Mesendoderm (in vitro differentiated cells): ENCODE results near the gene MKRN2OS.

ENCODE experiments used
- DNase-seq: peaks from one replicate; pipeline ENCODE4 v3.0.0; 2013
- H2AK5ac ChIP-seq: 2 replicates; pipeline ENCODE4 v1.6.1; 2013; ENCODE audit warnings: low read length, inconsistent platforms
- H2BK120ac ChIP-seq: 2 replicates; pipeline ENCODE4 v1.6.1; 2013; ENCODE audit warnings: low read depth, mild to moderate bottlenecking, low read length, moderate library complexity, mixed read lengths
- H2BK15ac ChIP-seq: replicated peaks from 2 replicates; pipeline ENCODE4 v1.6.1; 2013; ENCODE audit warnings: low read depth, mild to moderate bottlenecking, moderate library complexity
- H2BK5ac ChIP-seq: 2 replicates; pipeline ENCODE4 v1.6.1; 2013; ENCODE audit warnings: low read length, inconsistent platforms
- H3K18ac ChIP-seq: 2 replicates; pipeline ENCODE4 v1.6.1; 2013; ENCODE audit warnings: mild to moderate bottlenecking, low read length, mixed read lengths
- H3K23ac ChIP-seq: one replicate; pipeline ENCODE4 v1.6.1; 2013; ENCODE audit warnings: low read length
- H3K27ac ChIP-seq: 2 replicates; pipeline ENCODE4 v1.5.1; 2013; ENCODE audit warnings: low read depth, mild to moderate bottlenecking, inconsistent platforms, low read length, moderate library complexity
- H3K27me3 ChIP-seq: 2 replicates; pipeline ENCODE4 v1.6.1; 2013; ENCODE audit warnings: low read length, control low read depth, mild to moderate bottlenecking, inconsistent platforms; ENCODE audit not compliant: insufficient read depth, poor library complexity
- H3K36me3 ChIP-seq: 2 replicates; pipeline ENCODE4 v1.6.1; 2013; ENCODE audit warnings: low read length, inconsistent platforms; ENCODE audit not compliant: control insufficient read depth, insufficient read depth
- H3K4ac ChIP-seq: one replicate; pipeline ENCODE4 v1.6.1; 2013; ENCODE audit warnings: low read depth, mild to moderate bottlenecking, low read length, moderate library complexity
- H3K4me1 ChIP-seq: 2 replicates; pipeline ENCODE4 v1.6.1; 2013; ENCODE audit warnings: low read depth, low read length, inconsistent platforms; ENCODE audit not compliant: control insufficient read depth
- H3K4me2 ChIP-seq: 2 replicates; pipeline ENCODE4 v1.6.1; 2013; ENCODE audit warnings: low read length
- H3K4me3 ChIP-seq: 2 replicates; pipeline ENCODE4 v1.5.1; 2013; ENCODE audit warnings: mild to moderate bottlenecking, low read length
- H3K56ac ChIP-seq: one replicate; pipeline ENCODE4 v1.6.1; 2013; ENCODE audit warnings: low read length
- H3K79me1 ChIP-seq: 2 replicates; pipeline ENCODE4 v1.6.1; 2013; ENCODE audit warnings: low read length, inconsistent platforms
- H3K79me2 ChIP-seq: 2 replicates; pipeline ENCODE4 v1.6.1; 2013; ENCODE audit warnings: mild to moderate bottlenecking, low read length; ENCODE audit not compliant: control insufficient read depth, insufficient read depth
- H3K9ac ChIP-seq: 2 replicates; pipeline ENCODE4 v1.6.1; 2013; ENCODE audit warnings: low read length, inconsistent platforms
- H4K5ac ChIP-seq: one replicate; pipeline ENCODE4 v1.6.1; 2013; ENCODE audit warnings: low read length
- H4K8ac ChIP-seq: one replicate; pipeline ENCODE4 v1.6.1; 2013; ENCODE audit warnings: low read depth, mild to moderate bottlenecking, control low read depth, low read length, moderate library complexity
- WGBS: extraction: QIAGEN DNeasy Blood & Tissue Kit; methylation state at CpG from one replicate; pipeline ENCODE4 v1.1.7; 2013; ENCODE audit warnings: low lambda C conversion rate, missing lambda C conversion rate; ENCODE audit not compliant: insufficient coverage; ENCODE audit errors: extremely low coverage; 5-methylcytosine and 5-hydroxymethylcytosine counted together

Gene MKRN2OS

GRCh38 chr3:12582730-12583129, 37.4 kb upstream of the MKRN2OS start:
- Histone ChIP-seq H3K18ac (no peak overlapping the region), H3K36me3 (peaks cover 14% of the 10 kb centered on the region), H3K4me1 (no peaks in the 10 kb centered on the region)

GRCh38 chr3:12579905-12580304, 34.6 kb upstream of the MKRN2OS start:
- Histone ChIP-seq H2BK120ac (no peak overlapping the region), H3K4ac (no peak overlapping the region), H3K27me3 (no peaks in the 10 kb centered on the region), H3K36me3 (peaks cover 11% of the 10 kb centered on the region), H2BK5ac (no peak overlapping the region), H3K56ac (no peak overlapping the region), H3K23ac (no peak overlapping the region), H3K4me1 (no peaks in the 10 kb centered on the region), H3K4me3 (no peak overlapping the region), H3K79me2 (no peaks in the 10 kb centered on the region), H3K4me2 (no peak overlapping the region), H4K8ac (no peak overlapping the region), H3K18ac (no peak overlapping the region), H4K5ac (no peak overlapping the region), H2AK5ac (no peak overlapping the region), H3K9ac (no peak overlapping the region), H3K79me1 (no peaks in the 10 kb centered on the region), H2BK15ac (no peak overlapping the region), H3K27ac (no peak overlapping the region)
- DNase-seq = no peak
- no CpG with 5 or more reads among the region's 3 CpGs for WGBS

More at GRCh38 chr3:12582730-12583129, 37.4 kb upstream of the MKRN2OS start:
- Histone ChIP-seq H4K8ac (no peak overlapping the region), H2BK120ac (no peak overlapping the region), H3K4ac (no peak overlapping the region), H3K27me3 (no peaks in the 10 kb centered on the region), H3K27ac (no peak overlapping the region), H3K56ac (no peak overlapping the region), H3K79me1 (no peaks in the 10 kb centered on the region), H3K4me3 (no peak overlapping the region), H3K79me2 (no peaks in the 10 kb centered on the region), H3K4me2 (no peak overlapping the region), H3K23ac (no peak overlapping the region), H2BK5ac (no peak overlapping the region), H2AK5ac (no peak overlapping the region), H4K5ac (no peak overlapping the region), H2BK15ac (no peak overlapping the region), H3K9ac (no peak overlapping the region)
- WGBS = no CpG with 5 or more reads among the region's 4 CpGs
- no peak for DNase-seq

GRCh38 chr3:12579456-12579855, 34.2 kb upstream of the MKRN2OS start:
- H4K8ac ChIP-seq = no peak overlapping the region
- no peak overlapping the region for H3K4me2 ChIP-seq
- H3K4me1 ChIP-seq = no peaks in the 10 kb centered on the region
- no peak overlapping the region for H3K56ac ChIP-seq
- no peak overlapping the region for H4K5ac ChIP-seq
- no peak for DNase-seq
- H3K18ac ChIP-seq = no peak overlapping the region
- no peak overlapping the region for H3K4me3 ChIP-seq
- H2BK120ac ChIP-seq = no peak overlapping the region
- H3K23ac ChIP-seq = no peak overlapping the region
- no peaks in the 10 kb centered on the region for H3K27me3 ChIP-seq
- no peak overlapping the region for H2BK15ac ChIP-seq
- peaks cover 12% of the 10 kb centered on the region for H3K36me3 ChIP-seq
- no peak overlapping the region for H3K4ac ChIP-seq
- H3K79me1 ChIP-seq = no peaks in the 10 kb centered on the region
- H3K9ac ChIP-seq = no peak overlapping the region
- no peak overlapping the region for H2BK5ac ChIP-seq
- H3K27ac ChIP-seq = no peak overlapping the region
- no CpG with 5 or more reads among the region's 3 CpGs for WGBS
- no peaks in the 10 kb centered on the region for H3K79me2 ChIP-seq
- no peak overlapping the region for H2AK5ac ChIP-seq

GRCh38 chr3:12578742-12579141, 33.4 kb upstream of the MKRN2OS start:
- no peaks in the 10 kb centered on the region for H3K4me1 ChIP-seq
- WGBS = no CpG with 5 or more reads among the region's 2 CpGs
- H3K36me3 ChIP-seq = peaks cover 10% of the 10 kb centered on the region

GRCh38 chr3:12577379-12577778, 32.1 kb upstream of the MKRN2OS start:
- no peak overlapping the region for H4K5ac ChIP-seq
- no peaks in the 10 kb centered on the region for H3K4me1 ChIP-seq
- no peaks in the 10 kb centered on the region for H3K79me1 ChIP-seq
- no peak overlapping the region for H3K23ac ChIP-seq
- no peak overlapping the region for H3K4ac ChIP-seq
- H2BK15ac ChIP-seq = no peak overlapping the region
- no peak overlapping the region for H3K56ac ChIP-seq
- H4K8ac ChIP-seq = no peak overlapping the region
- H3K4me2 ChIP-seq = no peak overlapping the region
- H3K4me3 ChIP-seq = no peak overlapping the region
- H3K27ac ChIP-seq = no peak overlapping the region
- H2AK5ac ChIP-seq = no peak overlapping the region
- no peak for DNase-seq
- no peaks in the 10 kb centered on the region for H3K27me3 ChIP-seq
- no peak overlapping the region for H3K9ac ChIP-seq
- WGBS = no CpG with 5 or more reads among the region's 5 CpGs
- H3K36me3 ChIP-seq = peaks cover 8% of the 10 kb centered on the region
- no peak overlapping the region for H2BK120ac ChIP-seq
- no peaks in the 10 kb centered on the region for H3K79me2 ChIP-seq
- H3K18ac ChIP-seq = no peak overlapping the region
- no peak overlapping the region for H2BK5ac ChIP-seq

More at GRCh38 chr3:12578742-12579141, 33.4 kb upstream of the MKRN2OS start:
- H4K8ac ChIP-seq = no peak overlapping the region
- no peaks in the 10 kb centered on the region for H3K27me3 ChIP-seq
- H3K4me3 ChIP-seq = no peak overlapping the region
- no peak overlapping the region for H3K23ac ChIP-seq
- H2BK120ac ChIP-seq = no peak overlapping the region
- no peak overlapping the region for H2AK5ac ChIP-seq
- no peak overlapping the region for H2BK15ac ChIP-seq
- H3K27ac ChIP-seq = no peak overlapping the region
- H3K4ac ChIP-seq = no peak overlapping the region
- H3K56ac ChIP-seq = no peak overlapping the region
- no peak overlapping the region for H3K18ac ChIP-seq
- H3K9ac ChIP-seq = no peak overlapping the region
- H3K4me2 ChIP-seq = no peak overlapping the region
- H4K5ac ChIP-seq = no peak overlapping the region
- H3K79me1 ChIP-seq = no peaks in the 10 kb centered on the region
- no peak for DNase-seq
- H3K79me2 ChIP-seq = no peaks in the 10 kb centered on the region
- no peak overlapping the region for H2BK5ac ChIP-seq

GRCh38 chr3:12574661-12575060, 29.4 kb upstream of the MKRN2OS start:
- Histone ChIP-seq H3K36me3 (peaks cover 13% of the 10 kb centered on the region), H2BK5ac (no peak overlapping the region), H3K9ac (no peak overlapping the region), H3K56ac (no peak overlapping the region), H2BK120ac (no peak overlapping the region), H2BK15ac (no peak overlapping the region), H4K8ac (no peak overlapping the region), H3K18ac (no peak overlapping the region), H3K79me2 (no peaks in the 10 kb centered on the region), H3K23ac (no peak overlapping the region), H3K4ac (no peak overlapping the region), H3K27ac (no peak overlapping the region), H2AK5ac (no peak overlapping the region), H3K27me3 (no peaks in the 10 kb centered on the region), H4K5ac (no peak overlapping the region), H3K4me3 (no peak overlapping the region), H3K4me1 (no peaks in the 10 kb centered on the region), H3K4me2 (no peak overlapping the region), H3K79me1 (no peaks in the 10 kb centered on the region)
- DNase-seq = no peak
- no CpG with 5 or more reads among the region's 7 CpGs for WGBS
